NT2/D1 (cell line): Measurements from ENCODE around the gene BPTF.
"Not testable (repeated sequence)": the region's sequence is repeated elsewhere in the genome, so short reads cannot be mapped to it uniquely, and the experiment has no call there.

Experiments used
- SUZ12 ChIP-seq: IDR thresholded peaks from 2 replicates; pipeline ENCODE4 v1.6.1; 2011; ENCODE audit not compliant: insufficient read length, insufficient read depth; ENCODE audit errors: extremely low read depth
- YY1 ChIP-seq: IDR thresholded peaks from 2 replicates; pipeline ENCODE4 v1.6.1; 2011; ENCODE audit not compliant: insufficient read length, insufficient read depth

DNA sequence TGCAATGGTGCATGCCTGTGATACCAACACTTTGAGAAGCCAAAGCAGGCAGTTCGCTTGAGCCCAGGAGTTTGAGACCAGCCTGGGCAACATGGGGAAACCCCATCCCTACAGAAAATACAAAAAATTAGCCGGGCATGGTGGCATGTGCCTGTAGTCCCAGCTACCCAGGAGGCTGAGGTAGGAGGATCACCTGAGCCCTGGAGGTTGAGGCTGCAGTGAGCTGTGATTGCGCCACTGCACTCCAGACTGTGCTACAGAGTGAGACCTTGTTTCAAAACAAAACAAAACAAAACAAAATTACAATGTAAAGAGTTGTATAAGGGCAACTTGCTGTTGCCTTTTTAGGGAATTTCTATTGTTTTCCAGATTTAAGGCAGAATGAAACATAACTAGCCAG lies 155.6 kb downstream of the BPTF start:
- not testable (repeated sequence) for TF ChIP-seq SUZ12, YY1
